T-helper 2 cell treated with Interferon-gamma antibody and Interleukin-4, amounts not matched to agents 5 μg/mL and 100 μg/mL, for 36 hours (primary cell): ENCODE measurements around the gene CMSS1.

Experiments used
- DNase-seq: peaks from one replicate; pipeline ENCODE4 v3.0.0; 2021; ENCODE audit warnings: low spot score
- H3K27ac Mint-ChIP-seq: one replicate; pipeline ENCODE4 v1.8.0; 2021; ENCODE audit warnings: mild to moderate bottlenecking, mixed read lengths
- H3K27me3 Mint-ChIP-seq: one replicate; pipeline ENCODE4 v1.8.0; 2021; ENCODE audit warnings: low read depth, mixed read lengths
- H3K36me3 Mint-ChIP-seq: one replicate; pipeline ENCODE4 v1.8.0; 2021; ENCODE audit warnings: low read depth, mixed read lengths
- H3K4me1 Mint-ChIP-seq: one replicate; pipeline ENCODE4 v1.8.0; 2021; ENCODE audit warnings: low read depth, mixed read lengths
- H3K4me3 Mint-ChIP-seq: one replicate; pipeline ENCODE4 v1.8.0; 2022; ENCODE audit warnings: mild to moderate bottlenecking, moderate library complexity, mixed read lengths
- H3K9me3 Mint-ChIP-seq: one replicate; pipeline ENCODE4 v1.8.0; 2021; ENCODE audit warnings: mixed read lengths

Gene CMSS1

DNA sequence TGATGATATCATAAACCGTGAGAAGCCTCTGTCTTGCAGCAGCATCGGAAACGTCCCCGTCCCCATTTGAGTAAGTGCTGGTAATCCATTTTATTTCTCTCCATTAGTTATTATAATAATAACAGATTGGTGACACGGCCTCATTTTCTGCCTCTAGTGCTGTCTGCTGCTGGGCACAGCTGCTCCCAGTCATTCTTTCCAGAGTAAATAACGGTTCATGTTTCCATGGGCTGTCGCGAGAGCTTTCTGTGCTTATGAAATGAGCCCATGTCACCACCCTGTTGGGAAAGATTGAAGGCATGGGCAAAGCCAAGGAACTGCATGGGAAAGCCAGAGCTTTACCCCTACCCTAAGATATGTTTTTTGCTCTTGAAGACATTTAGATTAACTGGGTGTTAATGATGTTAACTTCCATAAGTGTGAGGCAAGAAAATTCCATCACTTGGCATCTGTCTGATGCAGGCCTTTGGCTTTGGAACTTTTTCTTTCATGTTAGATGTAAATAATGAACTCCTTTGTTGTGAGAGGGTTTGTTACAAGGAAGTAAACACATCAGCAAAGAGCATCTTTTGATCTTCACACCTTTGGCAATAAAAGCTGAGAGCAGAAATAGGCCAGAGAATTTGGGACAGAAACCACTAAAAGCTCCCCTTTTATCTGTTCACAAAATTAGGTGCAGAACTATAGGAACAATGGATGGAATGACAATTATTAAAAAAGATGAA, 154.9 kb downstream of the CMSS1 start:
- DNase-seq = no peak
- Mint-ChIP-seq H3K27ac (no peak overlapping the region), H3K4me3 (no peak overlapping the region), H3K36me3 (no peaks in the 10 kb centered on the region), H3K9me3 (no peaks in the 10 kb centered on the region), H3K4me1 (peaks cover 27% of the 10 kb centered on the region), H3K27me3 (no peaks in the 10 kb centered on the region)

GRCh38 chr3:99974989-99975388, 157.3 kb downstream of the CMSS1 start:
- Mint-ChIP-seq H3K4me3 (no peak overlapping the region), H3K27me3 (no peaks in the 10 kb centered on the region), H3K36me3 (no peaks in the 10 kb centered on the region), H3K4me1 (peaks cover 10% of the 10 kb centered on the region), H3K27ac (no peak overlapping the region), H3K9me3 (no peaks in the 10 kb centered on the region)
- no peak for DNase-seq

DNA sequence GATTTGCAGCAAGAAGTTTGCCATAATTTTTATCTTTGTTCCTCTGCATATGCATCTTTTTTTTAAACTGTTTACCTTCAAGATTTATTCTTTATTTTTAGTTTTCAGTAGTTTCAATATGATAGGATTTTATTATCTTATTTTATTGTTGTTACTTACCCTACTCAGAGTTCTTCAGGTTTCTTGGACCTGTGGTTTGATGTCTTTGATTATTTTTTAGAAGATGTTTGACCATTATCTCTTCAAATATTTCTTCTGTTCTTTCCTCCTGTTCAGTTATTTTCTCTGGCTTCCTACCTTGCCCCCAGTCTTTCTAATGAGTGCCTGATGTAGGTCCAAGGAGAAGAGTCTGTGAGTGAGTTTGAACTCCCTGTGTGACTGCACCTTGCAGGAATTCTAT, 158.9 kb downstream of the CMSS1 start:
- Mint-ChIP-seq H3K4me1 (peaks cover 2% of the 10 kb centered on the region), H3K27me3 (no peaks in the 10 kb centered on the region), H3K36me3 (no peaks in the 10 kb centered on the region), H3K9me3 (no peaks in the 10 kb centered on the region), H3K27ac (no peak overlapping the region), H3K4me3 (no peak overlapping the region)
- no peak for DNase-seq

GRCh38 chr3:99978221-99978620, 160.6 kb downstream of the CMSS1 start:
- Mint-ChIP-seq H3K36me3 (no peaks in the 10 kb centered on the region), H3K9me3 (no peaks in the 10 kb centered on the region), H3K4me3 (no peak overlapping the region), H3K4me1 (peaks cover 2% of the 10 kb centered on the region), H3K27ac (no peak overlapping the region), H3K27me3 (no peaks in the 10 kb centered on the region)
- DNase-seq = no peak

- Mint-ChIP-seq H3K27me3 (no peaks in the 10 kb centered on the region), H3K9me3 (no peaks in the 10 kb centered on the region), H3K4me3 (no peak overlapping the region), H3K27ac (no peak overlapping the region), H3K4me1 (peaks cover 10% of the 10 kb centered on the region), H3K36me3 (no peaks in the 10 kb centered on the region)
- DNase-seq = no peak
Observed at GRCh38 chr3:99980606-99981005, 162.9 kb downstream of the CMSS1 start.

DNA sequence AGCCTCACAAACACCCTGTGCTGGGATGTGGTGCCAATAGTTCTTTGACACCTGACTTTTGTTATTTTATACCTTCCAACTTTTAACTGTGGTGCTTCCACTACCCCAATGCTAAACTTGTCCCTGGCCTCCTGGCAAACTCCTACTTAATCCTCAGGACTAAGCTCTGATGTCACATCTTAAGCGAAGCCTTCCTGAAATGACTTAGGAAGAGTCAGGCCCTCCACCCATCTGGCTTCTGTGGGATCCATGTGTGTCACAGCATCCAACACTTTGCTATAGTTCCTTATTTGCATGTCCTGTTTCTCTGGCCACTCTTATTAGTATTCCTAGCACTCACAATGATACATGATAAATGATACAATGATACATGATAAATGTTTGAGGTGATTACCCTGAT, 163.5 kb downstream of the CMSS1 start:
- DNase-seq = no peak
- no peaks in the 10 kb centered on the region for H3K27me3 Mint-ChIP-seq
- no peaks in the 10 kb centered on the region for H3K9me3 Mint-ChIP-seq
- H3K4me1 Mint-ChIP-seq = peaks cover 10% of the 10 kb centered on the region
- no peak overlapping the region for H3K4me3 Mint-ChIP-seq
- H3K36me3 Mint-ChIP-seq = no peaks in the 10 kb centered on the region
- no peak overlapping the region for H3K27ac Mint-ChIP-seq

DNA sequence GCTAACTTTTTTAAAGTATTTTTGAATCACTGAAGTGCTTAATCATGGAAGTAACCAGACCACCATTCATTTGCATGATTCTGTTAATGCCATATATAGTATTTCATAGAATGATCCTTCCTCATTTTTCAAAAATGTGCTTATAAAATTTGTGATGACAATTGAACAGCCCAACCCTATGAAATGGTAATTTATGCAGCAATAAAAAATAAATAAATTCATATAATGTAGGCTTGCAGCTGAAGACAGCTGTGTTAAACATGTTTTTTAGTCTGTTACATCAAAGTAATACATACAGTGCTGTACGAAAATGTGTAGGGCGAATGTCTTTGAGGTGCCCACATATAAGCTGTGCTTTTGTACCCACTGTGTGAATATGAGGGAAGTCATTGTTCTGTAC, 165.0 kb downstream of the CMSS1 start:
- Mint-ChIP-seq H3K9me3 (no peaks in the 10 kb centered on the region), H3K27me3 (no peaks in the 10 kb centered on the region), H3K27ac (no peak overlapping the region), H3K36me3 (no peaks in the 10 kb centered on the region), H3K4me3 (no peak overlapping the region), H3K4me1 (peaks cover 10% of the 10 kb centered on the region)
- no peak for DNase-seq

DNA sequence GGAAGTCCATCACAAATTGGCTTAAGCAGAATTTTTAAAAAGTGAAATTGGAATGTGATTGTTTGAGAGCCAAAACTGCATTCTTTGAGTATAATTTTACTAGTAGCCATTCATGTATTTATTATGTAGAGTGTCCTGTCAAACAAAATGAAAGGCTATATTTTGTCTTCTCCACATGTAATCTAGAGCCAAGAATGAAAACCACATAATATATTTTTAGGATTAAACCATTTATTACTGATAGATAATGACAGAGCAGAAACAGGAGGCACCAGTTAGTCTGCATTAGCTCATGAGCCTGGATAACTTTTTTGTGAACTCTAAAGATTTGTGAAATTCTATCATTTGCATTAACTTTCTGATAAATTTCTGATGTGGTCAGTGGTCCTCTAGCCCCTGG, 166.5 kb downstream of the CMSS1 start:
- Mint-ChIP-seq H3K9me3 (no peaks in the 10 kb centered on the region), H3K36me3 (no peaks in the 10 kb centered on the region), H3K27me3 (no peaks in the 10 kb centered on the region), H3K4me3 (no peak overlapping the region), H3K4me1 (peaks cover 10% of the 10 kb centered on the region), H3K27ac (no peak overlapping the region)
- no peak for DNase-seq

DNA sequence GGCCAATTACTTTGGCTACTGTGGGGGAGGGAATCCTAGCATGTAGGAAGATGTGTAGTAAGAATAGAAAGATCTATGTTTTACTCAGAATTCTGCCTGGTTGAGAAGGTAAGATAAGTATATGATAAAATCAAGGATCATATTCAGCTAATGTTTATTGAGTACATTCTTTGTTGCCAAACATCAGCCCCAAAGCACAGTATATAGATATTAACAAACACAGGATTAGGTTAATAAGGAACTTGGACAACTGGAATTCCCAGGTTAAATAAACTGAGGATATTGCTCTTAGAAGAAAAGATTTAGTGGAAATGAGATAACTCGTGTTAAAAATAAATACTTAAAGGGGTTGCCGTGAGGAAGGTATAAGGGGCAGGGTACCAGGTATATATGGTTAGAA, 167.0 kb downstream of the CMSS1 start:
- Mint-ChIP-seq H3K4me3 (no peak overlapping the region), H3K27ac (no peak overlapping the region), H3K9me3 (no peaks in the 10 kb centered on the region), H3K4me1 (peaks cover 10% of the 10 kb centered on the region), H3K36me3 (no peaks in the 10 kb centered on the region), H3K27me3 (no peaks in the 10 kb centered on the region)
- no peak for DNase-seq

- Mint-ChIP-seq H3K4me1 (no peaks in the 10 kb centered on the region), H3K27me3 (no peaks in the 10 kb centered on the region), H3K4me3 (no peak overlapping the region), H3K27ac (no peak overlapping the region), H3K36me3 (peaks cover 8% of the 10 kb centered on the region), H3K9me3 (peaks cover 22% of the 10 kb centered on the region)
- no peak for DNase-seq
Observed at GRCh38 chr3:99990179-99990578, 172.5 kb downstream of the CMSS1 start.

DNA sequence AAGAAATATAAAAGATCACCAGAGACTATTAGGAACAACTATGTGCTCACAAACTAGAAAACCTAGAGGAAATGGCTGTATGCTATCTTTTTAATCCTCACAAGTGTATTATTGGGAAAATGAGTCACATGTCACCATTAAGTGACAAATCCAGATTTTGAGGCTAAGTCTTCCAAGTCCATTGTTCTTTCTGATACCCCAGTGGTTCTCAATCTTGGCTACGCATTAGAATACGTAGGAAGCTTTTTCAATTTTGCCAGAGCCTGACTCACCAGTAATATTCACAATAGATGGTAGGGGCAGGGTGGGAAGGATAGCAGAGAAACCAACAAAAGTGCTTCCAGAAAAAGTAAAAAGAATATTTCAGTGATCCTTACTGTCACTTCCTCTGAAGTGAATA, 179.6 kb downstream of the CMSS1 start:
- DNase-seq = no peak
- Mint-ChIP-seq H3K4me1 (no peaks in the 10 kb centered on the region), H3K27ac (no peak overlapping the region), H3K36me3 (peaks cover 8% of the 10 kb centered on the region), H3K9me3 (peaks cover 27% of the 10 kb centered on the region), H3K27me3 (no peaks in the 10 kb centered on the region), H3K4me3 (no peak overlapping the region)

DNA sequence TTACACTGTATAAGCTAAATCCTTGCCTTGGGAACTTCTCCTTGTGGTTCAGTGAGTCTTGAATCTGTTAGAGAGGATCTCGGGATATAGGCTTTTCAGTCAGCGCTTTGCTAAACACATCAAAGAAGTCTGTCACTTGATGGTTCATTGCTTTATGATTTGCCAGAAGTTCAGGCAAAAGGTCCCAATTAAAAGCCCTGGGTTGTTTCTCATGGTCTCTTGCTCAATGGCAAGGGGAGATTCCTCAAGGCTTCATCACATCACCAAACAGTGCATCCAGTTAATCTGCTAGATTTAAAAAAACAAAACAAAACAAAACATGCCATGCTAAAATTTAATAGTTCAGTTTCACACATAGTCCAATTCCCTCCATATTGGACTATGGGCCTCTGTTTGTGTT, 181.9 kb downstream of the CMSS1 start:
- no peak overlapping the region for H3K4me3 Mint-ChIP-seq
- DNase-seq = no peak
- H3K4me1 Mint-ChIP-seq = peaks cover 8% of the 10 kb centered on the region
- no peak overlapping the region for H3K27ac Mint-ChIP-seq
- no peaks in the 10 kb centered on the region for H3K27me3 Mint-ChIP-seq
- H3K9me3 Mint-ChIP-seq = peaks cover 10% of the 10 kb centered on the region
- H3K36me3 Mint-ChIP-seq = peaks cover 5% of the 10 kb centered on the region

DNA sequence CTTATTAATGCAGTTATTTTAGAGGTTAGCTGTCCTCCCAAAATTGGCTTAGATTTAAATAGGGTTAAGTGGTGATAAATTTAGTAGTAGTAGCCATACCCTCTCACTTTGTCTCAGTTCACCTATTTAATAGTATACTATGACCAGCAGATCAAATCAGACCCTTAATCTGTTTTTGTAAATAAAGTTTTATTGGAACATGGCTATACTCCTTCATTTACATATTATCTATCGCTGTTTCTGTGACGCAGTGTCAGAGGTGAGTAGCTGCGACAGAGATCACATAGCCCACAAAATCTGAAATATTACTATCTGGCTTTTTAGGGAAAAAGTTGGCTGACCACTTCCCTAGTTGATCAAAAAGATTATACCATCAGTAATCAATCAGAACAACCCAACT, 183.4 kb downstream of the CMSS1 start:
- peaks cover 1% of the 10 kb centered on the region for H3K9me3 Mint-ChIP-seq

DNA sequence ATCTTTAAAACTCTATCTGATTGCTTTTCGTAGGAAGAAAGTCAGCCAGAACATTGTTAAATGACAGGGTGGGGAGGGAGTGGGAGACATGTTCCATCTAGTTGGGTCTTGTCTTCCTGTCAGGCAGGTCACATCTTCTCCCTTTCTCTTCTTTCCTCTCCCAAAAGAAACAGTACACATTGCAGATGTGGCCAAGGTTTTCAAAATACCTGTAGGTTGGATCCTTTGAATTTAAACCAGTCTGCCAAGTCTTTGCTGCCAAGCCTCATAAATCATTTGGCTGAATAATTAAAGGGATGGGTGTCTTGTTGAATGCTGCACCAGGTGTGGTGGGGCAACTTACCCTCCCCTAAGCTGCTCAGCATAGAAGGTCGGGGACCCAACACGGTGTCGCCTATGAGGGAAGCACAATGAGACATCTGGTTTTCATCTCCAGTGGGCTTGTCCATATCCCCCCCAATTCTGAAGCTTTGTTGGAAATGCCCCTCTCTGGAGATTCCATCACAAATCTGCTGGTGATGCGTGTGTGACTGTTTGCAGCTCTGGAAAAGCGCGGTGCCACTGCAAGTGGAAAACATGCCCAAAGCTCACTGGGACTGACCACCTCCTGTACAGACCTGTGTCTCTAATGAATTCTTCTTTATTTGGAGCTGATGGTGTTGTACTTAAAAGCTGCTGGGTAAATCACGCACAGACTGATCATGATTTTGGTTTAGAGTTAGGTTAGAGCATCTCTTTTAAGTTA, 184.0 kb downstream of the CMSS1 start:
- no peak for DNase-seq
- Mint-ChIP-seq H3K4me1 (peaks cover 14% of the 10 kb centered on the region), H3K27me3 (no peaks in the 10 kb centered on the region), H3K36me3 (peaks cover 5% of the 10 kb centered on the region), H3K9me3 (no peaks in the 10 kb centered on the region), H3K27ac (no peak overlapping the region), H3K4me3 (no peak overlapping the region)

More for the DNA sequence above, 183.4 kb downstream of the CMSS1 start:
- Mint-ChIP-seq H3K27me3 (no peaks in the 10 kb centered on the region), H3K36me3 (peaks cover 5% of the 10 kb centered on the region), H3K4me3 (no peak overlapping the region), H3K4me1 (peaks cover 14% of the 10 kb centered on the region), H3K27ac (no peak overlapping the region)
- no peak for DNase-seq
